Tibial artery (tissue), 4 donors: Measurements from ENCODE around the gene SEMA3D.

Experiments
- DNase-seq, 2 donors: peaks; one replicate each; pipeline ENCODE4 v3.0.0-alpha.2; 2019
- H3K27ac ChIP-seq, 2 donors: fragments of 200-600 bp; sonication (generic) in 1 of 2; 1 replicate in 1 of 2; 2 replicates in 1 of 2; pipeline ENCODE4 v1.5.1; 2018 to 2019; ENCODE audit warnings: mild to moderate bottlenecking in 1 of 2
- H3K27me3 ChIP-seq, 2 donors: fragments of 200-600 bp; sonication (generic) in 1 of 2; one replicate each; pipeline versions ENCODE4 v1.5.1 to v1.6.0; 2016 to 2019
- H3K36me3 ChIP-seq, 3 donors: fragments of 200-600 bp; sonication (generic) in 2 of 3; one replicate each; pipeline ENCODE4 v1.5.1; 2016 to 2019; ENCODE audit warnings: mild to moderate bottlenecking in 2 of 3
- H3K4me1 ChIP-seq, 4 donors: fragments of 200-600 bp; sonication (generic) in 2 of 4; 1 replicate in 3 of 4; 2 replicates in 1 of 4; pipeline ENCODE4 v1.5.1; 2016 to 2019
- H3K4me3 ChIP-seq, 2 donors: fragments of 200-600 bp; sonication (generic) in 1 of 2; 1 replicate in 1 of 2; 2 replicates in 1 of 2; pipeline ENCODE4 v1.5.1; 2018 to 2019; ENCODE audit warnings: mild to moderate bottlenecking in 2 of 2
- H3K9me3 ChIP-seq, 3 donors: fragments of 200-600 bp; sonication (generic) in 1 of 3; one replicate each; pipeline ENCODE4 v1.5.1; 2016 to 2019
- CTCF ChIP-seq, 2 experiments: fragments of 200-600 bp in 1 of 2; fragments of 450-650 bp in 1 of 2; IDR thresholded peaks; one replicate each; pipeline ENCODE4 v1.5.1; 2017 to 2019; ENCODE audit warnings: antibody characterized with exemption in 2 of 2, mild to moderate bottlenecking in 1 of 2, moderate library complexity in 1 of 2
- intact Hi-C: fragments of 100-400 bp; cut with DNase I; formaldehyde crosslinking; loops from one replicate; pipeline ENCODE4 v1.15.0; 2023; ENCODE audit warnings: low total_unique reads

SEMA3D gene

GRCh38 chr7:85126383-85126782 is 60.5 kb downstream of the SEMA3D start:
- H3K36me3 ChIP-seq: no peaks in the 10 kb centered on the region
- H3K9me3 ChIP-seq: no peaks in the 10 kb centered on the region
- DNase-seq: no peak
- TF ChIP-seq CTCF (IDR thresholded peaks at IDR 0.05): no peak
- H3K27me3 ChIP-seq: no peaks in the 10 kb centered on the region
- no peak overlapping the region for H3K4me3 ChIP-seq
- H3K27ac ChIP-seq: no peak overlapping the region
- intact Hi-C loops: no loop called here
- no peaks in the 10 kb centered on the region for H3K4me1 ChIP-seq

- Histone ChIP-seq H3K4me3 (no peak overlapping the region), H3K9me3 (no peaks in the 10 kb centered on the region), H3K27me3 (no peaks in the 10 kb centered on the region), H3K4me1 (no peaks in the 10 kb centered on the region), H3K27ac (no peak overlapping the region), H3K36me3 (no peaks in the 10 kb centered on the region)
- DNase-seq: no peak
- TF ChIP-seq CTCF (IDR thresholded peaks at IDR 0.05): no peak
- intact Hi-C loops: no loop called here
Observed at GRCh38 chr7:85125651-85126131, 61.2 kb downstream of the SEMA3D start.

DNA sequence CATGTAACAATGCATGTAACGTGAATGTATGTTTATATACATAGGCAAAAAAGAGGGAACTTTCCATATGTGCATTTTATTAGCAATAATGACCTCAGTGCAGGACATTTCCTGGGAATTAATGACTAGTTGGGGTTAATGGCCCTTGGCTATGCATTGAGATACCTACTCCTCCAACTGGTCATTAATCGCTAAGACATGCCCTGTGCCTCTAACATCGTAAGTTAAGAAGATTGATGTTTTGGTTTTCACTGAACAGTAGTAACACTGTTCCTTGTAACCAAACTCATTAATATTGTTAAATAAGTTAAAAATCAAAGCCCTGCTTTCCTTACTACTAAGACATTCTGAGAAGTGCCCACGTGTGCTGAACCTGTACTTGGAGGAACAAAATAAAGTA is 61.7 kb downstream of the SEMA3D start:
- Histone ChIP-seq H3K9me3 (no peaks in the 10 kb centered on the region), H3K36me3 (no peaks in the 10 kb centered on the region), H3K27ac (no peak overlapping the region), H3K27me3 (no peaks in the 10 kb centered on the region), H3K4me1 (no peaks in the 10 kb centered on the region), H3K4me3 (no peak overlapping the region)
- intact Hi-C loops: no loop called here
- DNase-seq: no peak
- no peak for TF ChIP-seq CTCF (IDR thresholded peaks at IDR 0.05)

DNA sequence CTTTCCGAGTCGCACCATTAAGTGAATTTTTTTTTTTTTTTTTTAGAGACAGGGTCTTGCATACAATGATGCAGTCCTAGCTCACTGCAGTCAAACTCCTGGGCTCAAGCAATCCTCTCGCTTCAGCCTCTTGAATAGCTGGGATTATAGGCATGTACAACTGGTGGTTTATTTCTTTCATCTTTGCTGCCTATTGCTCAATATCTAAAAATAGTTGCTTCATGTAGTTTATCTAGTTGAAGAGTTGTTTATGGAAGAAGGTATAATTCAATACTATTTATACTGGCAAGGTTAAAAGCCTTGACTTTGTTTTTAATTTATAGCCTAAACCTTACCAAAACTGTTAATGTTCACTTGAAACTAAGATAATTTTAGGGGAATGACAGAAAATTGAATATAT is 66.9 kb downstream of the SEMA3D start:
- TF ChIP-seq CTCF (IDR thresholded peaks at IDR 0.05): no peak
- H3K36me3 ChIP-seq: no peaks in the 10 kb centered on the region
- DNase-seq: no peak
- no peak overlapping the region for H3K27ac ChIP-seq
- no peak overlapping the region for H3K4me3 ChIP-seq
- H3K27me3 ChIP-seq: no peaks in the 10 kb centered on the region
- no peaks in the 10 kb centered on the region for H3K9me3 ChIP-seq
- intact Hi-C loops: no loop called here
- H3K4me1 ChIP-seq: no peaks in the 10 kb centered on the region

DNA sequence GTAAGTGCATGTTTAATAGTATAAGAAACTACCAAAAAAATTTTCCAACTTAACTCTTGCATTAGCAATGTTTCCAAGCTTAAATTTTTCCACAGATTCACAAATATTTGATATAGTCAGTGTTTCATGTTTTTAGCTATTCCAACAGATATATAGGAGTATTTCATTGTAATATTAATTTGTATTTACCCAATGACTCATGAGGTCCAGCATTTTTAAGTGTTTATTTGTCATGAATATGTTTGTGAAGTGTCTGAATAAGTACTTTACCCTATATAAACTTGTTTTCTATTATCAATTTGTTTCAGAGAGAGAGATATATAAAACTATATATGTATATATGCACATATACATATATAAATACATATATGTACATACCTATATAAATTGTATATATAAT is 71.0 kb downstream of the SEMA3D start:
- H3K36me3 ChIP-seq: no peaks in the 10 kb centered on the region
- H3K27me3 ChIP-seq: no peaks in the 10 kb centered on the region
- no peaks in the 10 kb centered on the region for H3K9me3 ChIP-seq
- no peak for DNase-seq
- no peak overlapping the region for H3K4me3 ChIP-seq
- intact Hi-C loops: no loop called here
- TF ChIP-seq CTCF (IDR thresholded peaks at IDR 0.05): no peak
- H3K27ac ChIP-seq: no peak overlapping the region
- no peaks in the 10 kb centered on the region for H3K4me1 ChIP-seq

- Histone ChIP-seq H3K36me3 (no peaks in the 10 kb centered on the region), H3K27ac (no peak overlapping the region), H3K9me3 (no peaks in the 10 kb centered on the region), H3K4me3 (no peak overlapping the region), H3K4me1 (no peaks in the 10 kb centered on the region), H3K27me3 (no peaks in the 10 kb centered on the region)
- no peak for TF ChIP-seq CTCF (IDR thresholded peaks at IDR 0.05)
- no peak for DNase-seq
- intact Hi-C loops: no loop called here
Observed at GRCh38 chr7:85115006-85115405, 71.8 kb downstream of the SEMA3D start.
